ENCODE measurements around the gene SUCLG2.
"Not testable (repeated sequence)": the region's sequence is repeated elsewhere in the genome, so short reads cannot be mapped to it uniquely, and the experiment has no call there.

DNA sequence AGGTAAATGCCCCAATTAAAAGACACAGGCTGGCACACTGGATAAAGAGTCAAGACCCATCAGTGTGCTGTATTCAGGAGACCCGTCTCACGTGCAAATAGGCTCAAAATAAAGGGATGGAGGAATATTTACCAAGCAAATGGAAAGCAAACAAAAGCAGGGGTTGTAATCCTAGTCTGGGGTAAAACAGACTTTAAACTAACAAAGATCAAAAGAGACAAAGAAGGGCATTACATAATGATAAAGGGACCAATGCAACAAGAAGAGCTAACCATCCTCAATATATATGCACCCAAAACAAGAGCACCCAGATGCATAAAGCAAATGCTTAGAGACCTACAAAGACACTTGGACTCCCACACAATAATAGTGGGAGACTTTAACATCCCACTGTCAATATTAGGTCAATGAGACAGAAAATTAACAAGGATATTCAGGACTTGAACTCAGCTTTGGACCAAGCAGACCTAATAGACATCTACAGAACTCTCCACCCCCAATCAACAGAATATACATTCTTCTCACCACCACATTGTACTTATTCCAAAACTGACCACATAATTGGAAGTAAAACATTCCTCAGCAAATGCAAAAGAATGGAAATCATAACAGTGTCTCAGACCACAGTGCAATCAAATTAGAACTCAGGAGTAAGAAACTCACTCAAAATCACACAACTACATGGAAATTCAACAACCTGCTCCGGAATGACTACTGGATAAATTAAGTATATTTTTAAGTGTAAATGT lies 111.7 kb downstream of the SUCLG2 start:
- TF ChIP-seq MEF2A (IDR thresholded peaks at IDR 0.05; ENCODE audit: insufficient read depth, low read depth, low read length); CREB1 (IDR thresholded peaks at IDR 0.05; ENCODE audit: low read depth); SIN3A (IDR thresholded peaks at IDR 0.05; ENCODE audit: low read depth, low read length): not testable (repeated sequence)
- TF ChIP-seq, protein P1, sequence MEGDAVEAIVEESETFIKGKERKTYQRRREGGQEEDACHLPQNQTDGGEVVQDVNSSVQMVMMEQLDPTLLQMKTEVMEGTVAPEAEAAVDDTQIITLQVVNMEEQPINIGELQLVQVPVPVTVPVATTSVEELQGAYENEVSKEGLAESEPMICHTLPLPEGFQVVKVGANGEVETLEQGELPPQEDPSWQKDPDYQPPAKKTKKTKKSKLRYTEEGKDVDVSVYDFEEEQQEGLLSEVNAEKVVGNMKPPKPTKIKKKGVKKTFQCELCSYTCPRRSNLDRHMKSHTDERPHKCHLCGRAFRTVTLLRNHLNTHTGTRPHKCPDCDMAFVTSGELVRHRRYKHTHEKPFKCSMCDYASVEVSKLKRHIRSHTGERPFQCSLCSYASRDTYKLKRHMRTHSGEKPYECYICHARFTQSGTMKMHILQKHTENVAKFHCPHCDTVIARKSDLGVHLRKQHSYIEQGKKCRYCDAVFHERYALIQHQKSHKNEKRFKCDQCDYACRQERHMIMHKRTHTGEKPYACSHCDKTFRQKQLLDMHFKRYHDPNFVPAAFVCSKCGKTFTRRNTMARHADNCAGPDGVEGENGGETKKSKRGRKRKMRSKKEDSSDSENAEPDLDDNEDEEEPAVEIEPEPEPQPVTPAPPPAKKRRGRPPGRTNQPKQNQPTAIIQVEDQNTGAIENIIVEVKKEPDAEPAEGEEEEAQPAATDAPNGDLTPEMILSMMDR (IDR thresholded peaks at IDR 0.05 in 2 of 3, conservative IDR thresholded peaks at IDR 0.05 in 1 of 3; ENCODE audit: control insufficient read depth in 2 of 3, extremely low read depth in 1 of 3, insufficient read depth in 1 of 3, low read depth in 3 of 3, low read length in 3 of 3) = not testable (repeated sequence)
